NCI-H345 treated with DMSO at 0.1 percent for 48 hours (cell line): ENCODE data around the gene PKD2L1.
"Not testable (repeated sequence)": the region's sequence is repeated elsewhere in the genome, so short reads cannot be mapped to it uniquely, and the experiment has no call there.

ENCODE experiments used
- DNase-seq: peaks from one replicate; lab custom pipeline; 2025; ENCODE audit not compliant: unreplicated experiment; lab: John Stamatoyannopoulos, UW

The PKD2L1 gene

GRCh38 chr10:100287756-100288155, 42.3 kb downstream of the PKD2L1 start:
- no peak for DNase-seq

GRCh38 chr10:100286051-100287033, 43.7 kb downstream of the PKD2L1 start, which contains the start of gene BLOC1S2:
BLOC1S2 (minus strand) TSS chr10:100286680; CDS start chr10:100286659, 21 bp downstream.
- peak; percentile 37 for DNase-seq

DNA sequence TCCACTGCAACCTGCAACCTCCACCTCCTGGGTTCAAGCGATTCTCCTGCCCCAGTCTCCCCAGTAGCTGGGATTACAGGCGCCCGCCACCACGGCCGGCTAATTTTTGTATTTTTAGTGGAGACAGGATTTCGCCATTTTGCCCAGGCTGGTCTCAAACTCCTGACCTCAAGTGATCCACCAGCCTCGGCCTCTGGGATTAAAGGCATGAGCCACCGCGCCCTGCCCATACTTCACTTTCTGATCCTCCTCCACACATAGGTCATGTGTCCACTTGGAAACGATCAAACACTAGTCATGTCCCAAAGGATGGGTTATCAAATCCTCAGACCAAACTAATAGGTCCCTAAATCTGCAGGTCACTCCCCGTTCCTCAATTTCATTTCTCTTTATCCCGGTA, 44.7 kb downstream of the PKD2L1 start:
- DNase-seq, result not testable (repeated sequence)

- no peak for DNase-seq
These were observed 47.1 kb downstream of the PKD2L1 start for GRCh38 chr10:100282907-100283306.

- not testable (repeated sequence) for DNase-seq
These were observed 53.1 kb downstream of the PKD2L1 start for GRCh38 chr10:100276971-100277370.

- peak; percentile 53 for DNase-seq
These were observed 62.6 kb downstream of the PKD2L1 start, which contains the start of gene CWF19L1 for GRCh38 chr10:100267239-100268104. CWF19L1 (minus strand) TSS chr10:100267638; CDS start chr10:100267593, 45 bp downstream.

- no peak for DNase-seq
These were observed 64.1 kb downstream of the PKD2L1 start for GRCh38 chr10:100265821-100266485.

DNA sequence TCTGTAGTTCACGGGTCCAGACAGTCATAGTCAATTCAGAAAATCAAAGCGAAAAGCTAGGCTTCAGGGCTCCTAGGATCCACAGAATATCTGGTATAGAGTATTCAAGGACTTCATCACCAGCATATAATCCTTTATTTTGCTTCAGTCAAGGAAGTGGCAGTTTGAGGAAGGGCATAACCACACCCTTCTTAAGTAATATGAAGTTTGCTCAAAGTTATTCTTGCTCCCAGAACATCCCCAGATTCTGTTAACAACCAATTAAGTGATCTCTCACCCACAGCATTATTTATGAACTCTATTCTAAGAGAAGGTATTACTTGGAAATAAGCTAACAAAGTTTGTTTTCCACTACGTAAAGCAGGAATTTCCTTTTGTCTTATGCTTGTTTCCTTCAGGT, 75.8 kb downstream of the PKD2L1 start:
- DNase-seq, result no peak

DNA sequence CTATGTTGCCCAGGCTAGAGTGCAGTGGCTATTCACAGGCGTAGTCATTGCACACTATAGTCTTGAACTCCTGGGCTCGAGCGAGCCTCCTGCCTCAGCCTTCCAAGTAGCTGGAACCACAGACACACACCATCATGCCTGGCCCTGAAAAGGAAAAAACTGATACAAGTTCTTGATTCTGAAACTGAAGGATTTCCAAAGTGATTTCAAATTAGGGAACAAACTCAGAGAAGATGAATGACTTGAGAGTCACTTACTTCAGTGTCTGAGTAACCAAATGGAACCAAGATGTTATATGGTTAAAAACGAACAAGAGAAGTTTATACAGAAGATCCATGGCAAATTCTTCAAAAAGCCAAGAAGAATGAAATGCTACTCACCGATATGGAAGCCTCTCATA, 77.0 kb downstream of the PKD2L1 start:
- DNase-seq, result no peak

DNA sequence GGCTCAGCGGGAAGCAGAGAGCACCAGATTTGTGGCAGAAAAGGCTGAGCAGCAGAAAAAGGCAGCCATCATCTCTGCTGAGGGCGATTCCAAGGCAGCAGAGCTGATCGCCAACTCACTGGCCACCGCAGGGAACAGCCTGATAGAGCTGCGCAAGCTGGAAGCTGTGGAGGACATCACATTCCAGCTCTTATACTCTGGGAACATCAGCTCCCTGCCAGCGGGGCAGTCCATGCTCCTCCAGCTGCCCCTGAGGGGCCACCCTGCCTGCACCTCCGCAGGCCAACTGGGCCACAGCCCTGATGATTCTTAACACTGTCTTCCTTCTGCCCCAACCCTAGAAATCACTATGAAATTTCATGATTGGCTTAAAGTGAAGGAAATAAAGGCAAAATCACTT, 81.2 kb downstream of the PKD2L1 start:
- no peak for DNase-seq

- no peak for DNase-seq
These were observed 84.4 kb downstream of the PKD2L1 start for GRCh38 chr10:100245484-100246220.

- DNase-seq, result no peak
These were observed 90.2 kb downstream of the PKD2L1 start for GRCh38 chr10:100239851-100240250.

- DNase-seq, result no peak
These were observed 91.6 kb downstream of the PKD2L1 start for GRCh38 chr10:100238429-100238828.
